ENCODE data around the gene TMEM245.

The TMEM245 gene

DNA sequence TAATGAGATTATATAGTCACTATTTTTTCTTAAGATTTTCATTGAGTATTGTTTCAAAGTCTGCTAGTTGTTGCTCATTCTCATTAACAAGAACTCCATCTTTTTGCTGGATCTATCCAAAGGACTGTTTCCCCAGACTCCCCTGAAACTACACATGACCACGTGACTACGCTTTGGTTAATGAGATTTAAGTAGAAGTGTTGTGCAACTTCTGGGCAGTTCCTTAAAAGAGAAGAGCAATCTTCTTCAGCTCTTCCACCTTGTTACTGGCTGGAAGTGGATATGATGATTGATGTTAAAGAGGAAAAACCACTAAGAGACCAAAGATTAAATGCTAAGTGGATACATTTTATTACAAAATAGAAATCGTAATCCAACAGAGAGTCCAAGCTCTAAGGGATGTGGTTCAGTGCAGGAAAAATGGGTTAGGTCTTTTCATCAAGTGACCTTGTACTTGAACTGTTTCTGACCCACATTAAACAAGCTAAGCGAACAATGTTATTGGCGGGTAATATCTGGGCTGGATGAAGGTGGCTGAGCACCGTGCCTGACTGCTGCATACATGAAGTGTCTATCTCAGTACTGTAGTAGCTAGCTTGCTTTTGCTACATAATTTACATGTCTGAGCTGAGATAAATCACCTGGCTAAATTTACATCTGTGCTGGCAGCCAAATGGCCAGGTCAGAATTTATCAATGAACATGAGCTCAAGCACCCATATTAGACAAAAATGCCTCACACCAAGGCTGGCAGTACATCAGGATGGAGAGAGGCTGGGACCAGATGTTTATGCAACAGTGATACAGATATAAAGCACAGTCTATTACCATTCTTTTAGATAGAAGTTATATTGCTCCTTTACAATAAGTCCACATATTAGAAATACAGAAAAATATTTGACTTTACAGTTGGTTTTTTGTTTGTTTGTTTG is 98.9 kb downstream of the TMEM245 start:
- H3K4me2 ChIP-seq (ENCODE audit: low read length), result no peak overlapping the region
- no peak overlapping the region for H3K4me3 ChIP-seq (ENCODE audit: low read depth, low read length, poor library complexity, severe bottlenecking)
- H3K9me3 ChIP-seq (ENCODE audit: low read length), result no peaks in the 10 kb centered on the region
- no peak overlapping the region for H3K9ac ChIP-seq (ENCODE audit: low read length)
- TF ChIP-seq EZH2 (IDR thresholded peaks at IDR 0.05; ENCODE audit: borderline replicate concordance, low read length), result no peak
- TF ChIP-seq, protein P1, sequence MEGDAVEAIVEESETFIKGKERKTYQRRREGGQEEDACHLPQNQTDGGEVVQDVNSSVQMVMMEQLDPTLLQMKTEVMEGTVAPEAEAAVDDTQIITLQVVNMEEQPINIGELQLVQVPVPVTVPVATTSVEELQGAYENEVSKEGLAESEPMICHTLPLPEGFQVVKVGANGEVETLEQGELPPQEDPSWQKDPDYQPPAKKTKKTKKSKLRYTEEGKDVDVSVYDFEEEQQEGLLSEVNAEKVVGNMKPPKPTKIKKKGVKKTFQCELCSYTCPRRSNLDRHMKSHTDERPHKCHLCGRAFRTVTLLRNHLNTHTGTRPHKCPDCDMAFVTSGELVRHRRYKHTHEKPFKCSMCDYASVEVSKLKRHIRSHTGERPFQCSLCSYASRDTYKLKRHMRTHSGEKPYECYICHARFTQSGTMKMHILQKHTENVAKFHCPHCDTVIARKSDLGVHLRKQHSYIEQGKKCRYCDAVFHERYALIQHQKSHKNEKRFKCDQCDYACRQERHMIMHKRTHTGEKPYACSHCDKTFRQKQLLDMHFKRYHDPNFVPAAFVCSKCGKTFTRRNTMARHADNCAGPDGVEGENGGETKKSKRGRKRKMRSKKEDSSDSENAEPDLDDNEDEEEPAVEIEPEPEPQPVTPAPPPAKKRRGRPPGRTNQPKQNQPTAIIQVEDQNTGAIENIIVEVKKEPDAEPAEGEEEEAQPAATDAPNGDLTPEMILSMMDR (IDR thresholded peaks at IDR 0.05; ENCODE audit: low read length), result no peak
- no peaks in the 10 kb centered on the region for H3K79me2 ChIP-seq (ENCODE audit: insufficient read depth, low read length)
- no peaks in the 10 kb centered on the region for H3K27me3 ChIP-seq (ENCODE audit: insufficient read depth, low read length)
- no peak overlapping the region for H3K27ac ChIP-seq (ENCODE audit: low read depth, low read length, poor library complexity, severe bottlenecking)
- H3K36me3 ChIP-seq (ENCODE audit: insufficient read depth, low read length), result peaks cover 23% of the 10 kb centered on the region; the same call in 1 of the 2 replicates
- H2AFZ ChIP-seq (ENCODE audit: low read length), result no peak overlapping the region
- H3K9me2 ChIP-seq (ENCODE audit: low read depth, low read length), result no peaks in the 10 kb centered on the region
- no peaks in the 10 kb centered on the region for H4K20me1 ChIP-seq (ENCODE audit: insufficient read depth, low read length)
- peaks cover 5% of the 10 kb centered on the region for H3K4me1 ChIP-seq (ENCODE audit: insufficient read depth, low read length, severe bottlenecking)
- H3F3A ChIP-seq (ENCODE audit: insufficient read depth, low read length), result no peaks in the 10 kb centered on the region

DNA sequence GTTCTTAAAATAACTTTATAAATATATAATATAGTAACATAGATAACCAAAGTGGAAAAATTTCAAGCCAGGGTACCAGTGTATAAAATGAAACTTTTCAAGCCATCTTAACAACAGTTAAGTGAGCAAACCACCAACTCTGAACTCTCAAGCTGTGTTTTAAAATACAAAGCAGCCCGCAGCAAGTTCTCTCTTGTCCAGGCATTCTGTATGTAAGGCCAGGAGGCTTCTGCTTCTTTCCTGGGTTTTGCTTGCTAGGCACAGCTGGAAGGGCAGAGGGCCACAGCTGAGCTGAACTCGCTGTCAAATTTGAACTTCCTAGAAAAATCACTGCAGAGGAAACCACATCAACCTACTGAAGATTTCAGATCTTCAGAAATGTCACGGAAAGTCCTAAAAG is 99.6 kb downstream of the TMEM245 start:
- H3K79me2 ChIP-seq (ENCODE audit: insufficient read depth, low read length), result no peaks in the 10 kb centered on the region
- no peak overlapping the region for H3K9ac ChIP-seq (ENCODE audit: low read length)
- no peak overlapping the region for H3K27ac ChIP-seq (ENCODE audit: low read depth, low read length, poor library complexity, severe bottlenecking)
- H3K4me3 ChIP-seq (ENCODE audit: low read depth, low read length, poor library complexity, severe bottlenecking), result no peak overlapping the region
- no peaks in the 10 kb centered on the region for H4K20me1 ChIP-seq (ENCODE audit: insufficient read depth, low read length)
- H2AFZ ChIP-seq (ENCODE audit: low read length), result no peak overlapping the region
- no peaks in the 10 kb centered on the region for H3K9me2 ChIP-seq (ENCODE audit: low read depth, low read length)
- H3K4me1 ChIP-seq (ENCODE audit: insufficient read depth, low read length, severe bottlenecking), result peaks cover 5% of the 10 kb centered on the region
- no peaks in the 10 kb centered on the region for H3F3A ChIP-seq (ENCODE audit: insufficient read depth, low read length)
- H3K4me2 ChIP-seq (ENCODE audit: low read length), result no peak overlapping the region
- H3K9me3 ChIP-seq (ENCODE audit: low read length), result no peaks in the 10 kb centered on the region
- peaks cover 23% of the 10 kb centered on the region; the same call in 1 of the 2 replicates for H3K36me3 ChIP-seq (ENCODE audit: insufficient read depth, low read length)
- no peak for TF ChIP-seq EZH2 (IDR thresholded peaks at IDR 0.05; ENCODE audit: borderline replicate concordance, low read length)
- TF ChIP-seq, protein P1 (IDR thresholded peaks at IDR 0.05; ENCODE audit: low read length), result no peak
- H3K27me3 ChIP-seq (ENCODE audit: insufficient read depth, low read length), result no peaks in the 10 kb centered on the region

DNA sequence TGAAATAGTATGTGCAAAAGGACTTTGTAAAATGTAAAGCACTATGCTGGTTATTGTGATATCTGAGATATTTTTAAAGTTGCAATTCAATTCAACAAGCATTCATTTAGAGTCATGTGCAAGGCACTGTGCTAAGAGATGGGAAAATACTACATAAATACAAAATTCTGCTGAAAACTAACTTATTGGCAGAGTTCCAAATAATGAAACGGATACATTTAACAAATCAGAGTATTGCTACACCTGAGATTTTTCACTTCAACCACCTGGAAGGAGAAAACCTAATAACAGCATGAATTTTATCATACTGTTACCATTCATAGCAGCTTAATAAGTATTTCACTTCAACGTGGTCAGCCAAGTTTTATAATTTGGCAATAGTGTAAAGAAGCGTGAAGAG is 100.3 kb downstream of the TMEM245 start:
- H3K9me3 ChIP-seq (ENCODE audit: low read length), result no peaks in the 10 kb centered on the region
- no peaks in the 10 kb centered on the region for H3K9me2 ChIP-seq (ENCODE audit: low read depth, low read length)
- H3K4me2 ChIP-seq (ENCODE audit: low read length), result no peak overlapping the region
- H3K4me1 ChIP-seq (ENCODE audit: insufficient read depth, low read length, severe bottlenecking), result peaks cover 5% of the 10 kb centered on the region
- H3F3A ChIP-seq (ENCODE audit: insufficient read depth, low read length), result no peaks in the 10 kb centered on the region
- H3K36me3 ChIP-seq (ENCODE audit: insufficient read depth, low read length), result peaks cover 23% of the 10 kb centered on the region; the same call in 1 of the 2 replicates
- TF ChIP-seq, protein P1 (IDR thresholded peaks at IDR 0.05; ENCODE audit: low read length), result no peak
- no peak for TF ChIP-seq EZH2 (IDR thresholded peaks at IDR 0.05; ENCODE audit: borderline replicate concordance, low read length)
- H4K20me1 ChIP-seq (ENCODE audit: insufficient read depth, low read length), result no peaks in the 10 kb centered on the region
- H3K9ac ChIP-seq (ENCODE audit: low read length), result no peak overlapping the region
- no peak overlapping the region for H3K4me3 ChIP-seq (ENCODE audit: low read depth, low read length, poor library complexity, severe bottlenecking)
- H3K79me2 ChIP-seq (ENCODE audit: insufficient read depth, low read length), result no peaks in the 10 kb centered on the region
- no peaks in the 10 kb centered on the region for H3K27me3 ChIP-seq (ENCODE audit: insufficient read depth, low read length)
- no peak overlapping the region for H2AFZ ChIP-seq (ENCODE audit: low read length)
- no peak overlapping the region for H3K27ac ChIP-seq (ENCODE audit: low read depth, low read length, poor library complexity, severe bottlenecking)

Measured in OCI-LY1 (cell line).